SK-MEL-5 (cell line): Measurements from ENCODE around the gene TCFL5. TPM values are rescaled to one million over a fixed set of nuclear protein-coding genes. Genes with fewer than 3 reads are reported as not detected.

ENCODE experiments used
- DNase-seq: peaks from one replicate; pipeline ENCODE4 v3.0.0-alpha.2; 2016; ENCODE audit warnings: low read depth, low spot score
- in situ Hi-C: cut with HindIII; loops from 2 replicates; pipeline ENCODE4 v1.10.0; 2016; ENCODE audit warnings: low sequenced_read_pairs, high pct_unique_total_duplicates, low pct_unique_long_range_greater_than_20kb
- total RNA-seq: library from RNA; depleted of rRNA; stranded (reverse); fragments of >200 nt; shearing (Covaris generic); gene quantifications from 2 replicates; pipeline ENCODE4 v1.2.3, GENCODE V29; 2014

Gene TCFL5
- total RNA-seq, 1 experiment from 2014 or later = 54.7 TPM

DNA sequence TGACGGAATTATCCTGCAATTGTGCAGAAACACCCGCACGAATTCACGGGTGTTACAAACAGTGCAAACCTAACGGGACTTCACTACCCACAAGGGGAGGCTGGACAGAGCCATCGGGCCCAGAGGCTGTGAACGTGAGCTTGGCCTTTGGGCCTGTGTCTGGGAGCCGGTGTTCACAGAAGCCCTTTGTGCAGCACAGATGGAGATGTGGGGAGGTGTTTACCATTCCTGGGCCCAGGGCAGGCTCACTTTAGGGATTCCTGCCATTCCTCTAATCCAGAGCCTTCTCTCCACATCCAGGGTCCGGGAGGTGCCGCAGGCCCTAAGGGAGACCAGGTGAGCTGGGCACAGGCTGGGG, 29.8 kb downstream of the TCFL5 start:
- in situ Hi-C loops = no loop called here
- DNase-seq = no peak

DNA sequence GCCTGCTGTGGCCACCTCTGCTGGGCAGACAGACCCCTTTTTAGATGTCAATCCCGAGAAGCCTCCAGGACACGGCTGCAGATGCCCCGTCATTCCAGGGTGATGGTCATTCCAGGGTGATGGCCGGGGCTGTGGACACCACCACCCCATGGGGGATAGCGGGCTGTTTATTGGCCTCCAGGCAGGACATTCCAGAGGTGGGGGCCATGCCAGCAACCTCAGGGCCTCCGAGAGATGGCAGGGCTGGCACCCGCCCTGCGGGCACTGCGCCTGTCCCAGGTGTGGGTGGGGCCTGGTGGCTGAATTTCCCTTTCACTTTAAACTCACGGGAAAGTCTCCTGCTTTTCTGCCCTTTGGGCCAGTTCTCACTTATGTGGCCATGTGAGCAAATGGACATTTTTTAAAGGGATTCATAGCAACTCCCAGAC, 30.2 kb downstream of the TCFL5 start:
- in situ Hi-C loops = no loop called here
- no peak for DNase-seq

- no peak for DNase-seq
Measured at GRCh38 chr20:62830821-62831220, 30.8 kb downstream of the TCFL5 start.

DNA sequence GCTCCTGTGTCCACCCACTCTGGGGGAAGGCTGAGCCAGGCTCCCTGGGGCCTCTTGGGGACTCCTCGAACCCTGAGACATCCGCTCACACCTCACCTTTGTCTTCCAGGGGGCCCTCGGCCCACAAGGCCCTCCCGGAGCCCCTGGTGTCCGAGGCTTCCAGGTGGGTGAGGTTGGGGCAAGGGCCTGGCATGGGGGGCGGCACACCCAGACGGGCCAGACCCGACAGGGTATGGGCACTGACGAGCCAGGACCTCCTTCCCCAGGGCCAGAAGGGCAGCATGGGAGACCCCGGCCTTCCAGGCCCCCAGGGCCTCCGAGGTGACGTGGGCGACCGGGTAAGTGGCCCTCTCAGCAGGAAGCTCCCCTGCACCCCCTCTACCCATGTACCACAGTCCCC, 31.4 kb downstream of the TCFL5 start:
- in situ Hi-C loops = no loop called here
- DNase-seq = no peak

More at GRCh38 chr20:62830821-62831220, 30.8 kb downstream of the TCFL5 start:
- in situ Hi-C loops = no loop called here

- DNase-seq = no peak
- in situ Hi-C loops = no loop called here
Measured at GRCh38 chr20:62829231-62830230, 32.1 kb downstream of the TCFL5 start.

DNA sequence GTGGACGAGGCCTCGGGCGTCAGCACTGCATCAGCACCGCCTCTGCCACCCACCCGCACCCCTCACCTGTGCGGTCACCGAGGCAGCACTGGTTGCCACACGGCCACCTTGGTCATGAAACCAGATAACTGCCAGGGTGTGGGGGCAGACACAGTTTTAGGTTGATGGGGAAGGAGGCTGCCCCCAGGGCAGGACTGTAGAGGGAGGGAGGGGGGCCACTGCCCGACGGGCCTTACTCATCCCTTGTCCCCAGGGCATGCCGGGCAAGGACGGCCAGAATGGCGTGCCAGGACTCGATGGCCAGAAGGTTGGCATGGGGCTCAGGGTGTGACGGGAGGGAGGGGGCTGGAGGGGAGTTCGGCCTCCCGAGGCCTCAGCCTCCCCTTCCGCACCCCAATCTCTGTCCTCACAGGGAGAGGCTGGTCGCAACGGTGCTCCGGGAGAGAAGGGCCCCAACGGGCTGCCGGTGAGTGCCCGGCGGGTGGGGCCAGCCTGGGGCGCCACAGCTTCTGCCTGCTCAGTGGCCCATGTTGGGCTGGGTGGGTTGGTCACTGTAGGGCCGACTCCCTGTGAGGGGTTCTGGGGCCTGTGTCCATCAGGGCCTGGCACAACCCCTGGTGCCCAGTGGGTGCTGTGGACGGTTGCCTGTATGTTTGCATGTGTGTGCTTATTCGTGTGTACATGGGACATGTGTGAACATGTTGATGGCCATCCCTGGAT, 33.0 kb downstream of the TCFL5 start:
- DNase-seq = no peak
- in situ Hi-C loops = no loop called here

GRCh38 chr20:62828051-62828450, 33.6 kb downstream of the TCFL5 start:
- no peak for DNase-seq

DNA sequence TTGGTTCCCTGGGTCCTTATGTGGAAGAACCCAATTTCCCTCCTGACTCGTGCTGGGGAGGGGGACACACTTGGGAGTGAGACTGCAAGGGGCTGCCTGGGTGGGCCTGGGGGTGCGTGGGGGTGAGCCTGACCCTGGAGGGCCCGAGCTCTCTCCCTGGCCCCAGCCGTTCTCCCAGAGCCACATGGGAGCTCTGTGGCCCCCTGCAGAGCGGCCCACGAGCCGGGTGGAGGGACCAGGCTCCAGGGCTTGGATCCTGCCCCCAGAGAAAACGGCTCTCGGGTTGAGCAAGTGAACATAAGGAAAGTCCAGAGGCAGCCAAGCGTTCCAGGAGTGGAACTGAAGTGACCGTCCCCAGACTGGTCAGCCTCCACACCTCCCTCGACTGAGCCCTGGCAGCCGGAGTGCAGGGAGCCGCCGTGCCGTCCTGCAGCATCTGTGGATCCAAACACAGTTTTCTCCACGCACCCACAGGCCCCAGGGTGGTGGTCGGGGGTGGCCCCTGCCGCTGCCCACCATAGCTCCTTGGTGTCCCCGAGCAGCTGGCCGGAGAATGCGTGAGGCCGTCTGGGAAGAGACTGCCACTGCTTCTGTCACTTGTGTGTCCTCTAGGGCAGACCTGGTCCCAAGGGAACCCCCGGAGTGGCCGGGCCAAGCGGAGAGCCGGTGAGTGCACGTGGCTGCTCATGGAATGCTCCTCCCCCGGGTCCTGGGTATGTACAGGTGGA, 34.1 kb downstream of the TCFL5 start:
- no peak for DNase-seq
- in situ Hi-C loops = no loop called here

More at GRCh38 chr20:62828051-62828450, 33.6 kb downstream of the TCFL5 start:
- in situ Hi-C loops = no loop called here

DNA sequence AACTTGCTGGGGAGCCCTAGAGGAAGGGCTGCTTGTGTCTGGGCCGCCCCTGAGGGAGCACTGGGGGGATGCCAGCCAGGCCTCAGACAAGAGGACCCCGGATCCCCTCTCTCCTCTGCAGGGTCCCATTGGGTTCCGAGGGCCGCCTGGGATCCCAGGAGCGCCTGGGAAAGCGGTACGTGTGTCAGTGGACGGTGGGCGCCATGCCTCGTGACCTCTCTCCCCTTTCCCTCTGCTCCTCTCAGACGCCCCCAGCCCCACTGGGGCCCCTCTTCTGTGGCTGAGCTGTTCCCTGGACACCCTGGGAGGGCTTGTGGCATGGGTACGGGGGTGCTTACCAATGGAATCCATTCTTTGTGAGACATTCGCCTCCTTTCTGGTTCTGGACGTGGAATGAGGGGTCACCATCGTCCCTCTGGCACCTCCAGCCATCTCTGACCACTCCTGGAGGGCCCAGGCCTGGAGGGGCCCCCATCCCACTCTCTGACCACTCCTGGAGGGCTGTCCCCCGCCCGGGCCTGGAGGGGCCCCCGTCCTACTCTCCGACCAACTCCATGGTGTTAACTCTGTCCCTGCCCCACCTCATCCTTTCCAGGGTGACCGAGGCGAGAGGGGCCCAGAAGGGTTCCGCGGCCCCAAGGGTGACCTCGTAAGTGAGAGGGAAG, 34.8 kb downstream of the TCFL5 start:
- in situ Hi-C loops = no loop called here

GRCh38 chr20:62825986-62826645, 35.5 kb downstream of the TCFL5 start:
- in situ Hi-C loops = no loop called here

More for the DNA sequence above, 34.8 kb downstream of the TCFL5 start:
- no peak for DNase-seq

GRCh38 chr20:62825333-62825985, 36.2 kb downstream of the TCFL5 start:
- DNase-seq = no peak
- in situ Hi-C loops = no loop called here

More at GRCh38 chr20:62825986-62826645, 35.5 kb downstream of the TCFL5 start:
- DNase-seq = no peak

- in situ Hi-C loops = no loop called here
- DNase-seq = peak; percentile 51
Measured at GRCh38 chr20:62824476-62825332, 36.9 kb downstream of the TCFL5 start.

DNA sequence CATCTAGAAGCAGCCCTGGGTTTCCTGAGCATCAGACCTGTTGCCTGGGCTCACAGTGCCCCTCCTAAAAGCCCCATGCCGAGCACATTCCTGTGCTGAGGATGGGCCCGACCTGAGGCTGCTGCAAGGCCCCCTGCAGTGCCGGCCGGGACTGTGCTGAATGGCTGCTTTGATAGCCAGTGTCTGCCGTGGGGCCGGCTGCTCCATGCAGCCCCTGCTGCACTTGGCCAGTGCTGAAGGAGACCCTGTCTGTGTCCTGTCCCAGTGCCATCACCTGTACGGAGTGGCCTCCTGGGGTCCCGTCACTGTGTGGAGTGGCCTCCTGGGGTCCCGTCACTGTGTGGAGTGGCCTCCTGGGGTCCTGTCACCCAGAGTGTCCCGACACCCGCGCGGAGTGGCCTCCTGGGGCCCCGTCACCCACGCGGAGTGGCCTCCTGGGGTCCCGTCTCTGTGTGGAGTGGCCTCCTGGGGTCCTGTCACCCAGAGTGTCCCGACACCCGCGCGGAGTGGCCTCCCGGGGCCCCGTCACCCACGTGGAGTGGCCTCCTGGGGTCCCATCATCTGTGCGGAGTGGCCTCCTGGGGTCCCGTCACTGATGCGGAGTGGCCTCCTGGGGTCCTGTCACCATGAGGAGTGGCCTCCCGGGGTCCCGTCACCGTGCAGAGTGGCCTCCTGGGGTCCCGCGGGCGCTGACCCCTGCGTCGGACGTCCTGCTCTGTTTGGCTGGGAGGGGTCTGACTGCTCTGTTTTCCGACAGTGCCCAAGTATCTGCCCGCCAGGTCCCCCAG, 37.7 kb downstream of the TCFL5 start:
- peak; percentile 55 for DNase-seq
- in situ Hi-C loops = no loop called here

GRCh38 chr20:62822788-62823651, 38.6 kb downstream of the TCFL5 start:
- DNase-seq = peak; percentile 73
- in situ Hi-C loops = no loop called here
